Stimulated activated CD8-positive, alpha-beta memory T cell treated with anti-CD3 and anti-CD28 coated beads, Interleukin-4, amount 100 ng/mL, for 4 hours (primary cell): ENCODE data around the gene FRAS1.

Source experiments
- DNase-seq, 2 donors: peaks; one replicate each; pipeline ENCODE4 v3.0.0-alpha.2; 2020; ENCODE audit warnings: low read depth in 2 of 2, low spot score in 1 of 2

The FRAS1 gene

DNA sequence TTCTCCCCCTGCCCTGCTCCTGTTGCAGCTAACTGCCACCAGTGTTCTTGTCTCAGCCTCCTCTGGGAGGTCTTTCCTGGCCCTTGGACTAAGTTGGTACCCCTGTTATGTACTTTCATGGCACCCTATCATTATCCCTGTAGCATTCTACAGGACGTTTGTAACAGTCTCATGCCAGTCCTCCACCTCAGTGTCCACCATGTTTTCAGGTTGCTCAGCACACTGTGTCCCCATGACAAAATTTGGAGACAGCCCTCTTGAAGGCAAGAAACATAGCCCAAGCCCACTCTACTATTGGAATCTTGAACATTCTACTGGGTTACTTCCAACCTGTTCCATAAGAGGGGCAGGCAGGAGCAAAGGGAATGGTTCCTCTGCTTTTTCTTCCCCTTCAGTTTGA lies 300.0 kb downstream of the FRAS1 start:
- no peak for DNase-seq

DNA sequence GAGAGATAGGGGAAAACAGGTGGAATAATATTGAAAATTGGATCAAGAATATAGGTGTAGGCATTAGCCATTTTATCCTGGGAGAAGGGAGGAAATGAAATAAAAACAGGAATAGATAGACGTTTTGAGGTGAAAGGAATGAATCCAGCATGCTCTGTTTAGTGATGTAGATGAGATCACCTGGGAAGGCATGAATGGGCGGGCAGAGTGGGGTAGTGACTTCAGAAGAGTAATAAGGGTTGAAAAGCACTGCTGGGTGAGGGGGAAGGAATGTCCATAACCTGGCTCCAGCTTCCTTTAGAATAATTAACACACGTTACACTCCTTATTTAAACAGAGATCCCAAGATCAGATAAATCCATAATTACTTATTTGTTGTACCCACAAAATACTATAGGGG lies 303.3 kb downstream of the FRAS1 start:
- DNase-seq, result no peak

DNA sequence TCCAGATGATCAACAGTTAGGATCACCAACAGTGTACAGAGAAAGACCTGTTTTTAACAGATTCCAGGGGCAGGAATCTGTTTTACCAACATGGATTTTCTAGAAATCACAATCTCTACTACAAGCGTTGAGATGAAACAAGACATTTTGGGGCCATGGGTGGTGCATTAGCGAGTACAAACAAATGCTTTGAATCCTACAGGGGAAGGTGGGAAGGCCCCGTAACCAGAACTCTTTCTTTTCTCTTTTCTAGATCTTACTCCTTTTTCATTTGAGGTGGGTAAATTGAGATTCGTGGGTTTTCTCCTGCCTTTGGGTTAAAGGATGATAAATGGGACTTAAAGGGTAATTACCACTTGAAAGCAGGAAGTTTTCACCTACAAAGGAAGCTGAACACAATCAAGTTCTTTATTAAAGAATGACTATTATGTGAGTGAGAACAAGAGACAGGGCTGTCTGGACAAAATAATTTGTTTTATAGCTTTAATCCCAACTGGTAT lies 304.5 kb downstream of the FRAS1 start:
- no peak for DNase-seq

DNA sequence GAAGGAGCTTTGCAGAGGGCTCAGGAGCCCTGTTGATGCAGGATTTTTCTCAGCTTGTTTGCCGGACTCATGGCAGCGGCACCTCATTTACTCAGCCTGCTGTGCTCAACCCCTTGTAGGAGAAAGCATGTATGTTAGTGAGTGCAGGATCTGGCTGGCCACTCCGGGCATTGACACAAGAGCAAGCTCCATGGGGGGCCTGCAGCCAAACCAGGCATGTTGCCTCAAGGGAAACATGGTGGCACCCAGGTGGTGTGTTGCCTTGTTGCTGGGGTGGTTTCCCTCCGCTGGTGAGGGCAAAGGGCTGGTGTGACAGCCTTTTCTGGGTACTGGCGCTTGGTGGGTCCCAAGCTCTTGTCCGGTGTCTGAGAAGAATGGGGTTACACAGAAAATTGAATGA lies 305.2 kb downstream of the FRAS1 start:
- DNase-seq, result no peak

GRCh38 chr4:78363031-78363570 lies 306.0 kb downstream of the FRAS1 start:
- no peak for DNase-seq

DNA sequence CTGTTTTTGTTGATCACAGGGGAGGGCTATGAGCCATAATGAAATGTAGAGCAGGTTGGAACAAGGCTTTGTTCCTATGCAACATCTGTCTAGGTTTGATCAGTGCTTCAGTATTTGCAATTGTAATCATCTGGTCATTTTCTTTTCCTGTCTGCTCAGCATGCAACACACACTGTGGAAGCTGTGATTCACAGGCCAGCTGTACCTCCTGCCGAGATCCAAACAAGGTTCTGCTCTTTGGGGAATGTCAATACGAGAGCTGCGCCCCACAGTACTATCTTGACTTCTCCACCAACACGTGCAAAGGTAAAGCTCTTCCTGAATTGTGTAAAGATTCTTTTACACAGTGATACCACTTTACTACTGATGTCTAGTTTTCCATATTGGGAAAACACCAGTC lies 312.6 kb downstream of the FRAS1 start:
- DNase-seq, result no peak

GRCh38 chr4:78370631-78371372 lies 313.7 kb downstream of the FRAS1 start:
- DNase-seq, result no peak

GRCh38 chr4:78372355-78372988 lies 315.3 kb downstream of the FRAS1 start:
- DNase-seq, result no peak

DNA sequence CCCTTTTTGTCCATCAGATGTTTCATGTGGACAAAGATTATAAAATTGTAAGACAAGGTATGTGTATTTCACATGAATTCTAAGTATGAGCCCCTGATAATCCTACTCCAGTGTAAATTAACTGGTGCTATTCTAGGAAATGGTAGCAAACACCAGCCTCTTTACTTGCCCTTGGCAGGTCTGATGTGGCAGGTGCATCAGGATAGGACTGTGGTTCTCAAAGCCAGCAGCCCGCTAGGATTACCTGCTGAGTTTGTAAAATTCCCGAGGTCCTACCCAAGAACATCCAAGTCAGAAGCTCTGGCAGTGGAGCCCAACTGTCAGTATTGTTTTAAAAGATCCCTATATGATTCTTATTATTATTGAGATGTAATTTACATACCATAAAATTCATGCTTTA lies 320.4 kb downstream of the FRAS1 start:
- no peak for DNase-seq

DNA sequence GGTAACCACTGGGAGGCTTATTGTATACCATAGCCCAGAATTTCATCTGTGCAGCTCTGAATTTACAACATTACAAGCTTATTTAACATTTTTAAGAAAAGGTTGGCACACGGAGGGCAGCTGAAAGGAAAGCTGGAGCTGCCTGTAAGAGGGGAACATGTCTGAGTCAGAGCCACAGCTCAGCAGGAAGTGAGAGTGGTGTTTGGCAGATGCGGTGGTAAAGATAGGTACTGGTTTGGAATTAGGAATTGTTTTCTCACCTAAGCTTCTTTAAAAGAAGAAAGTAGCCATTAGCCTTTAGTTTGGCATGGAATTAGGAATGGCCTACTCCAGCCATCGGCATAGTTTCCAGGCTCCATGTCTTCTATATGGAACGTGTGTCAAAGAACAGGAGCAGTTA lies 321.9 kb downstream of the FRAS1 start:
- no peak for DNase-seq

- DNase-seq, result no peak
Measured at GRCh38 chr4:78379991-78380729, 323.0 kb downstream of the FRAS1 start.

GRCh38 chr4:78386679-78387078 lies 329.6 kb downstream of the FRAS1 start:
- DNase-seq, result no peak

DNA sequence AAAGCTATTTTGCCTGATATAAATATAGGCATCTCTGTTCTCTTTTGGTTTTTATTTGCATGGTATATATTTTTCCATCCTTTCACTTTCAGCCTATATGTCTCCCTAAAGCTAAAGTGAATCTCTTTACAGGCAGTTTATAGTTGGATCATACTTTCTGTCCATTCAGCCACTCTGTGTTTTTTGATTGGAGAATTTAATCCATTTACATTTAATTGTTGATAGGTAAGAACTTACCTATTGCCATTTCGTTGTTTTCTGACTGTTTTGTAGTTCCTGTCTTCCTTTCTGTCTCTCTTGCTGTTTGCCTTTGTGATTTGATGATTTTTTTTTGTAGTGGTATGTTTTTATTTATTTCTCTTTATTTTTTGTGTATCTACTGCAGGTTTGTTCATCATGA lies 338.5 kb downstream of the FRAS1 start:
- DNase-seq, result no peak

DNA sequence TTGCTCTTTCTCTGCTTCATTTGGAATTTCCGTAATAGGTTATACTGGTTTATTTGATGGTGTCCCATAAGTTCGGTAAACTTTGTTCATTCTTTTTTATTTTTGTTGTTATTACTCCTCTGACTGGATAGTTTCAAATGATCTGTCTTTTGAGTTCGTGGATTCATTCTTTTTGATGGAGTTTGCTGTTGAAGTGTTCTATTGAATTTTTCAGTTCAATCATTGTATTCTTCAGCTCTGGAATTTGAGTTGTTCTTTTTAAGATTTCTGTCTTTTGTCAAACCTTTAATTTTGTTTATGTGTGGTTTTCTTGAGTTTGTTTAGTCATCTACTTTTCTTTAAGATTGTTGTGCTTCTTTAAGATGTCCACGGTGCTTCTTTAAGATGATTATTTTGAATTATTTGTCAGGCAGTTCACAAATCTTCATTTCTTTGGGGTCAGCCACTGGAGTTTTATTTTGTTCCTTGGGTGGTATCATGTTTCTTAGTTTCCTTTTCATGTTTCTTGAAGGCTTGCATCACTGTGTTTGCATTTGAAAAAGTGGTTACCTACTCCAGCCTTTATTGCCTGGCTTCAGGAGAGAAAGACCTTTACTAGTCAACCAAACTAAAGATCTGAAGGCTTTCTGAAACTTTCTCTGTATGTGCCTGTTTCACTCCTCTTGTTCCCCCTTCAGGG lies 339.6 kb downstream of the FRAS1 start:
- DNase-seq, result no peak

- DNase-seq, result no peak
Measured at GRCh38 chr4:78397292-78397630, 340.1 kb downstream of the FRAS1 start.

DNA sequence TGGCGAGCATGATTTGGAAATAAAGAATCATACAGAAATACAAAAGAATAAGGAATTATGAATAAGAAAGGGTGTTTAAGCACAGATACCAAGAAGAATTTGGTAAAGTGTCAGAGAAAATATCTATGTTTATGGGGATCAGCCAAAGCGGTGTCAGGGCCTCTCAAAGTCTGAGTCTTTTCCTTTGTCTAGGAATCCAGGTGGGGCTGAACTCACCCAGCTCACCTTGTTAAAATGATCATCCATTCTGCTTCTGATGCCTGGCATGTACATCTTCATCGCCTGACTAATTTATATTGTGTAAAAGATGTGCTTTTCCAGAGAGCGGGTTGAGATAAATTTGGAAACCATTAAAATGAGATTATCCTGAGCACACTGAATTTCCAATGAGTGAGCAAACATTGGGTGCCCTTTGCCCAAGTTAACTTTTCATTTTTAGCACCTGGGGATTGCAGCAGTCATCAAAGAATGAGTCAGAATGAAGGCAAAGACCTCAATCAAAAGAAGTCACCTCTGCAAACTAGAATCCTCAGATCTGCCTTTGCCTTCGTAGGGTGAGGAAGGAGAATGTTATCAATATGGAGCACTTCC lies 352.6 kb downstream of the FRAS1 start:
- no peak for DNase-seq

DNA sequence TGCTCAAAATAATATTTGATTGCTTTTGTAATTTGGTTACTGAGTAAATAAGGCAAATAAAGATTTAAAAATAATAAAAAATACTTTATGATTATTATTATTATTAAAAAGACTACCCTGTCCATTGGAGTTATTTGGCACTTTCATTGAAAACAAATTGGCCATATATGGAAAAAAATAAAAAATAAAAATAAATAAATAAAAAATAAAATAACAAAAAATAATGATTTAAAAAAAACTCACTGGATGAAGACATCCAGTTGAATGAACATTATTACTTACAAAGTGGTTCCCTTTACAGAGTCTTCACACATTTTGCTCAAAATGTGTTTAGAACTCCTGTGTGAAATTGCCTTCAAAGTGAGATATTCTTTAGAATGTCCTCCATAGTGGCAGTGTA lies 353.1 kb downstream of the FRAS1 start:
- DNase-seq, result no peak

GRCh38 chr4:78410676-78411075 lies 353.6 kb downstream of the FRAS1 start:
- no peak for DNase-seq

- DNase-seq, result no peak
Measured at GRCh38 chr4:78414116-78414515, 357.0 kb downstream of the FRAS1 start.

DNA sequence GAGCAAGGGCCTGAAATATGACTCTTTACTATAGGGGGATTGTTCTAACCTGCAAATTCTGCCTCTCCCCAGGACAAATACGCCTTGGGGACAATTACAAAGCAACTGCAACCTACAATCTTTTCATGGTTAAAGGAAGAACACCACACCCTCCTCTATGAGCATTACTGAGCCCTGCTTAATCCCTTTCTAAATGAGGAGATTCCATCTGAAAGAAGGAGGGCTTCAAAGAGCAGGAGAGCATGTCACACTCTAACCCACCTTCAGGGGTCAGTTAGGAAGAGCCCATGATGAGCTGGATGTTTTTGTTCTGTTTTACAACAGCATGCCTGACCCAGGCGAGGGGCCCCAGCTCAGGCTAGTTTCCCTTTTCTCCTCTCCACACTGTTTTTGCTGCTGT lies 360.5 kb downstream of the FRAS1 start:
- no peak for DNase-seq

DNA sequence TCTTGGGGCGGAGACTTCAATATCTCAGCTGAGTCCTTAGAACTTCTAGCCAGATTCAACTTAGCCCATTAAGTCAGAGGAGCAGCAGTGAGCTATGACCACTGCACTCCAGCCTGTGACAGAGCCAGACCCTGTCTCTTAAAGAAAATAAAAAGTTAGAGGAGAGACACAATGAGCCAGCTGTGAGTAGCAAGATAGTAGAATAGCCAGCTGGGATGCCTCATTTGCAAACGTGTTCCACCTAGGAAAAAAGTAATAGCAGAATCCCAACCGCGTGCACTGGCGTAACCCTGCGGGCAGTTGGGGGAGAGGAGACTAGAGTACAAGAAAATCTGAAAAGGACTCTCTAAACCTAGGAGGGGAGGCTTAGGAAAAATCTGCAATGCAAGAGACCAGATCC lies 361.3 kb downstream of the FRAS1 start:
- DNase-seq, result no peak
